LNCaP clone FGC (cell line): Measurements from ENCODE around the gene DRC7.

Experiments
- DNase-seq: peaks from one replicate; pipeline ENCODE4 v3.0.0-alpha.2; 2011; ENCODE audit warnings: low read depth
- H3K4me3 ChIP-seq: 2 replicates; pipeline ENCODE4 v1.5.1; 2011; ENCODE audit warnings: mild to moderate bottlenecking, low read depth, low read length, control low read depth
- CTCF ChIP-seq: IDR thresholded peaks from 2 replicates; pipeline ENCODE4 v1.5.1; 2012; ENCODE audit warnings: mild to moderate bottlenecking; ENCODE audit not compliant: control insufficient read depth, insufficient read depth; ENCODE audit errors: extremely low read depth

The DRC7 gene

DNA sequence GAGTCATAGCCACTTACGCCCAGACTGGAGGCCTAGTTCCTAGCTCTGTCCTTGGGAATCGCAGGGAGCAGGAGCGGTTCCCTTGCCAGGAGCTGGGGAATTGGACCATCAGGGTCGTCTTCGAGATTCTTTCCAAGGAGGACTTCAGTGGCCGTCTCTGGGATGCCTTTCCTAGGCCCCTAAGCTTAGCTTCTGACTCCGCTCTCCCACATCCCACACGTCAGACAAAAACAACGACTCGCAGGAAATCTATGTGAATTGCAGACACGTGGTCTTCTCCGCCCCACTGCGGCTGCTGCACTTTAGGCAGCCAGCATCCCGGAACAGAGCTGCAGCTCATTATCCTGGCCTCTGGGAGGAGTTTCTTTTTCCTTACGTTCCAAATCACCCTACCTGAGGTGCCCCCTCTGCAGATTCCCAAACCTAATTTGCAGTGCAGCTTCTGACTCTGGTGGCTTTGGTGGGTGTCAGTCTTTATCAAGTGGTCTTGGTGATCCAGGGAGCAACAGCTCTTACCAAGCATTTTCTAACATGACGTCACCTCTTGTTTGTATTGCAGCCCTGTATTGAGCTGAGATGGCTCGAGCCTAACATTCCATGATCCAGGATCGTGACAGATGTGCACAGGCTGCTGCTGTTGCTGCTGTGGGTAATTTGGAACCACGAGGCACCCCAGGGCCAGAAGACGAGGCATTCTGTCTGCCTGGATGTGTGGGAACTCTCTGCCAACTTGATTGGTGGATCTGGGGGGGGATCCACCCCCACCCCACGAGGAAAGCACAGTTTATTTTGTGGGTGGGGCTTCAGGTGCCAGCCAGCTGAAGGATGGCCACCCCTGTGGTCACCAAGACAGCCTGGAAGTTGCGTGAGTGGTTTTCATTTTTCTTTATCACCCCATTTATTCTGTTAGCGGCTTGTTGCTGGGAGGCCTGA is 42.1 kb downstream of the DRC7 start:
- peak; percentile 26 for DNase-seq
- TF ChIP-seq CTCF = no peak

GRCh38 chr16:57738844-57739243 is 44.2 kb downstream of the DRC7 start:
- H3K4me3 ChIP-seq = no peak overlapping the region
- no peak for TF ChIP-seq CTCF
- DNase-seq = no peak

More for the DNA sequence above, 42.1 kb downstream of the DRC7 start:
- peak overlapping the region; percentile 96 for H3K4me3 ChIP-seq

- DNase-seq = no peak
- no peak for TF ChIP-seq CTCF
- H3K4me3 ChIP-seq = no peak overlapping the region
Measured at GRCh38 chr16:57739756-57740422, 45.3 kb downstream of the DRC7 start.

- no peak for TF ChIP-seq CTCF
- DNase-seq = no peak
- no peak overlapping the region for H3K4me3 ChIP-seq
Measured at GRCh38 chr16:57740423-57741071, 45.9 kb downstream of the DRC7 start.

DNA sequence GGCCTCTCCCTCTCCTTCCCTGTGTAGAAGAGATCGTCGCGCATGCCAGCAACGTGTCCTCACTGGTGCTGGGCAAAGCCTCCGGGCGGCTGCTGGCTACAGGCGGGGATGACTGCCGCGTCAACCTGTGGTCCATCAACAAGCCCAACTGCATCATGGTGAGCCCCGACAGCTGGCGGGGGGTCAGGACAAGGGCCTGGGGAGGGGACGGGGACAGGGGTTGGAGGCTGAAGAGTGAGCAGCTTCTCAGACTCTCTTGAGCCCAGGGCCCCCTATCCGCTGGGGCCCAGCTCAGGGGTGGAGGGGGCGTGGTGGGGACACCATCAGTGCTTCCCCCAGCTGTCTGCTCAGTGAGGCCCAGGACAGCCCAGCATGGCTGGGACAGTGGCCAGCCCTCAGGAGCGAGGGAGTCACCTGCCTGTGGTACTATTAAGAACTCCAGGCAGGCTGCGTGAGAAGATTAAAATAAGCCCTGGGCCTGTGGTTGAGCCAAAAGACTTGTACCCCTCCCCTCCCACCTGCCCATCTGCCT is 47.1 kb downstream of the DRC7 start:
- DNase-seq = no peak
- TF ChIP-seq CTCF = no peak
- H3K4me3 ChIP-seq = no peak overlapping the region

GRCh38 chr16:57742543-57742942 is 47.9 kb downstream of the DRC7 start:
- H3K4me3 ChIP-seq = no peak overlapping the region
- no peak for DNase-seq
- no peak for TF ChIP-seq CTCF
